HL-60 (cell line): ENCODE results near the gene NTHL1. TPM values are rescaled to one million over a fixed set of nuclear protein-coding genes. Genes with fewer than 3 reads are reported as not detected.

Source experiments
- DNase-seq, 2 experiments: peaks; one replicate each; pipeline ENCODE4 v3.0.0-alpha.2; 2010 to 2020; ENCODE audit warnings: low read depth in 1 of 2, low spot score in 1 of 2
- H3K27ac ChIP-seq: fragments of 250-450 bp; sonication (Bioruptor Pico); replicated peaks from 2 replicates; pipeline ENCODE4 v1.5.1; 2020; ENCODE audit warnings: mild to moderate bottlenecking, moderate library complexity
- H3K27me3 ChIP-seq: fragments of 250-450 bp; sonication (Bioruptor Pico); 2 replicates; pipeline ENCODE4 v1.5.1; 2021; ENCODE audit warnings: mild to moderate bottlenecking, moderate library complexity; ENCODE audit not compliant: insufficient read depth, poor library complexity, severe bottlenecking
- H3K4me3 ChIP-seq: replicated peaks from 2 replicates; pipeline ENCODE4 v1.5.1; 2011; ENCODE audit warnings: mild to moderate bottlenecking, control low read depth, low read length; ENCODE audit not compliant: insufficient read depth
- GABPA ChIP-seq: IDR thresholded peaks from 2 replicates; pipeline ENCODE4 v1.6.1; 2012; ENCODE audit warnings: low read depth
- POLR2AphosphoS5 ChIP-seq: IDR thresholded peaks from 2 replicates; pipeline ENCODE4 v1.6.1; 2012; ENCODE audit warnings: low read depth
- SPI1 ChIP-seq: IDR thresholded peaks from 2 replicates; pipeline ENCODE4 v1.6.1; 2012; ENCODE audit warnings: low read depth, mild to moderate bottlenecking, borderline replicate concordance
- microRNA-seq: library from miRNA; unstranded; fragments of <30 nt; microRNA quantifications from one replicate; pipeline ENCODE4, GENCODE V29; 2018
- TF ChIP-seq, protein P1 (sequence below): IDR thresholded peaks from 2 replicates; pipeline ENCODE4 v1.6.1; 2012; ENCODE audit warnings: low read depth; ENCODE audit not compliant: insufficient replicate concordance
- TF ChIP-seq, protein P2 (sequence below): IDR thresholded peaks from one replicate; pipeline ENCODE4 v1.5.1; 2011; ENCODE audit warnings: low read length, control low read depth, inconsistent platforms; ENCODE audit not compliant: insufficient read depth

Gene NTHL1

DNA sequence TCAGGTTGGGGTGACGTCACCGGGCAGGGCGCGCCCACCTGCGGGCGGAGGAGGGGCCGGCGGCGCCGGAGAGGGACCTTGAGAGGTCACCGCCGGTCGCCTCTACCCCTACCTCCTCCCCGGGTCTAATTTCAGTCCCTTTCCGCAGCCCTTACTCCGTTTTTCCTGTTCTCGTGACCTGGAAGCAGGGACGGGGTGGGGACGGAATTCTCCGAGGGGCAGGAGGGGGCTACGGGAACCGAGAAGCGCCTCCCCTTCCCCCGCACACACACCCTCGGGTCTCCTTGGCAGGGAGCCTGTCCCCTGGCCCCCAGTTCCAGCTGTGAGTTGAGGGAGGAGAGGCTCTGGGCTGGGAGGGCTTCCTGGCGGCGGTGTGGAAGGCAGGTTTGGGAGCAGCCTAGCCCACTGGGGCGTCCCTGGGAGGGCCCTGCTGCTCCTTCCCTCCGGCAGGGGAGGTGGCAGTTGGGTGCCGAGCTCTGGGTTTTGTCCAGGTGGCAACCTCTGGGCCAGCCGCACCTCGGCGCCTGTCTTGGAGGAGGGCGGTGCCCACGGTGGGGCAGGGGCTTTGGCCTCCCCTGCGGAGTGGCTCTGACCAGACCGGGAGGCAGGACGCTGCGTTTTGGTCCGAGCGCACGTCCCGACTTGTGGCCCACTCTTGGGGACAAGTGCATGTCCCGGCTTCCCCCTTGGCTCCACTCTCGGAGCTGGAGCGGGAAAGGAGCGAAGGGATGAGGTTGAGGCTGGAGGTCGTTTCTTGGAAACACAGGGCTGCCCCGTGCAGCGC is 57.1 kb downstream of the NTHL1 start:
- Histone ChIP-seq H3K4me3 (no peak overlapping the region; the same call in 1 of the 2 replicates), H3K27me3 (peaks cover 26% of the 10 kb centered on the region), H3K27ac (no peak overlapping the region)
- DNase-seq = no peak
- TF ChIP-seq SPI1 (no peak), GABPA (no peak), POLR2AphosphoS5 (no peak)
- TF ChIP-seq, protein P1, sequence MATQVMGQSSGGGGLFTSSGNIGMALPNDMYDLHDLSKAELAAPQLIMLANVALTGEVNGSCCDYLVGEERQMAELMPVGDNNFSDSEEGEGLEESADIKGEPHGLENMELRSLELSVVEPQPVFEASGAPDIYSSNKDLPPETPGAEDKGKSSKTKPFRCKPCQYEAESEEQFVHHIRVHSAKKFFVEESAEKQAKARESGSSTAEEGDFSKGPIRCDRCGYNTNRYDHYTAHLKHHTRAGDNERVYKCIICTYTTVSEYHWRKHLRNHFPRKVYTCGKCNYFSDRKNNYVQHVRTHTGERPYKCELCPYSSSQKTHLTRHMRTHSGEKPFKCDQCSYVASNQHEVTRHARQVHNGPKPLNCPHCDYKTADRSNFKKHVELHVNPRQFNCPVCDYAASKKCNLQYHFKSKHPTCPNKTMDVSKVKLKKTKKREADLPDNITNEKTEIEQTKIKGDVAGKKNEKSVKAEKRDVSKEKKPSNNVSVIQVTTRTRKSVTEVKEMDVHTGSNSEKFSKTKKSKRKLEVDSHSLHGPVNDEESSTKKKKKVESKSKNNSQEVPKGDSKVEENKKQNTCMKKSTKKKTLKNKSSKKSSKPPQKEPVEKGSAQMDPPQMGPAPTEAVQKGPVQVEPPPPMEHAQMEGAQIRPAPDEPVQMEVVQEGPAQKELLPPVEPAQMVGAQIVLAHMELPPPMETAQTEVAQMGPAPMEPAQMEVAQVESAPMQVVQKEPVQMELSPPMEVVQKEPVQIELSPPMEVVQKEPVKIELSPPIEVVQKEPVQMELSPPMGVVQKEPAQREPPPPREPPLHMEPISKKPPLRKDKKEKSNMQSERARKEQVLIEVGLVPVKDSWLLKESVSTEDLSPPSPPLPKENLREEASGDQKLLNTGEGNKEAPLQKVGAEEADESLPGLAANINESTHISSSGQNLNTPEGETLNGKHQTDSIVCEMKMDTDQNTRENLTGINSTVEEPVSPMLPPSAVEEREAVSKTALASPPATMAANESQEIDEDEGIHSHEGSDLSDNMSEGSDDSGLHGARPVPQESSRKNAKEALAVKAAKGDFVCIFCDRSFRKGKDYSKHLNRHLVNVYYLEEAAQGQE = no peak
- TF ChIP-seq, protein P2, sequence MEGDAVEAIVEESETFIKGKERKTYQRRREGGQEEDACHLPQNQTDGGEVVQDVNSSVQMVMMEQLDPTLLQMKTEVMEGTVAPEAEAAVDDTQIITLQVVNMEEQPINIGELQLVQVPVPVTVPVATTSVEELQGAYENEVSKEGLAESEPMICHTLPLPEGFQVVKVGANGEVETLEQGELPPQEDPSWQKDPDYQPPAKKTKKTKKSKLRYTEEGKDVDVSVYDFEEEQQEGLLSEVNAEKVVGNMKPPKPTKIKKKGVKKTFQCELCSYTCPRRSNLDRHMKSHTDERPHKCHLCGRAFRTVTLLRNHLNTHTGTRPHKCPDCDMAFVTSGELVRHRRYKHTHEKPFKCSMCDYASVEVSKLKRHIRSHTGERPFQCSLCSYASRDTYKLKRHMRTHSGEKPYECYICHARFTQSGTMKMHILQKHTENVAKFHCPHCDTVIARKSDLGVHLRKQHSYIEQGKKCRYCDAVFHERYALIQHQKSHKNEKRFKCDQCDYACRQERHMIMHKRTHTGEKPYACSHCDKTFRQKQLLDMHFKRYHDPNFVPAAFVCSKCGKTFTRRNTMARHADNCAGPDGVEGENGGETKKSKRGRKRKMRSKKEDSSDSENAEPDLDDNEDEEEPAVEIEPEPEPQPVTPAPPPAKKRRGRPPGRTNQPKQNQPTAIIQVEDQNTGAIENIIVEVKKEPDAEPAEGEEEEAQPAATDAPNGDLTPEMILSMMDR = no peak

DNA sequence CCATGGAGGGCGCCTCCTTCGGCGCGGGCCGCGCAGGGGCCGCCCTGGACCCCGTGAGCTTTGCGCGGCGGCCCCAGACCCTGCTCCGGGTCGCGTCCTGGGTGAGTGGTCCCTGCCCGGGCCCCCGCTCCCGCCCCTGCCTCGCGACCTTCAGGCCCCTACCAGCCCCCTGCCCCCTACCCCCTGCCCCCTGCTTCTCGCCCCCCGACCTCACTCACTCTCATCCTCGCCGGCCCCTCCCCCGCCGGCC is 57.6 kb downstream of the NTHL1 start:
- Histone ChIP-seq H3K27me3 (peaks cover 26% of the 10 kb centered on the region), H3K27ac (no peak overlapping the region), H3K4me3 (no peak overlapping the region)
- TF ChIP-seq, protein P2 = no peak
- TF ChIP-seq GABPA = no peak
- no peak for TF ChIP-seq POLR2AphosphoS5
- no peak for TF ChIP-seq SPI1
- TF ChIP-seq, protein P1 = no peak
- no peak for DNase-seq

Small RNA genes within 50 kb of the gene (microRNA-seq; reads per million reads assigned to microRNA genes)
- gene MIR1225 = not detected
